HEK293 (cell line): ENCODE data around the gene GIGYF1.

ENCODE experiments used
- SETDB1 ChIP-seq: IDR thresholded peaks from one replicate; pipeline ENCODE4 v1.6.1; 2017; ENCODE audit warnings: mild to moderate bottlenecking, low read length, moderate library complexity, mixed read lengths; ENCODE audit not compliant: insufficient read length
- ZNF175 ChIP-seq: fragments of 450-650 bp; formaldehyde crosslinking; IDR thresholded peaks from 2 replicates; pipeline ENCODE4 v1.5.1; 2016; ENCODE audit warnings: missing biosample characterization, missing genetic modification characterization
- ZNF426 ChIP-seq: fragments of 450-650 bp; formaldehyde crosslinking; IDR thresholded peaks from 2 replicates; pipeline ENCODE4 v1.5.1; 2017; ENCODE audit warnings: missing biosample characterization, missing genetic modification characterization, mild to moderate bottlenecking, inconsistent platforms, moderate library complexity
- ZNF473 ChIP-seq: fragments of 450-650 bp; formaldehyde crosslinking; IDR thresholded peaks from 2 replicates; pipeline ENCODE4 v1.5.1; 2017; ENCODE audit warnings: missing biosample characterization, missing genetic modification characterization
- ZNF776 ChIP-seq: fragments of 450-650 bp; formaldehyde crosslinking; IDR thresholded peaks from 2 replicates; pipeline ENCODE4 v1.5.0; 2017; ENCODE audit warnings: missing biosample characterization, missing genetic modification characterization, borderline replicate concordance
- TF ChIP-seq, protein P1 (sequence below): fragments of 450-650 bp; formaldehyde crosslinking; IDR thresholded peaks from 2 replicates; pipeline ENCODE4 v1.5.1; 2016; ENCODE audit warnings: missing biosample characterization, missing genetic modification characterization
- TF ChIP-seq, protein P2 (sequence below): fragments of 450-650 bp; formaldehyde crosslinking; IDR thresholded peaks from 2 replicates; pipeline ENCODE4 v1.5.1; 2016; ENCODE audit warnings: missing biosample characterization, missing genetic modification characterization
- TF ChIP-seq, protein P3 (sequence below): fragments of 450-650 bp; formaldehyde crosslinking; IDR thresholded peaks from 2 replicates; pipeline ENCODE4 v1.5.1; 2016; ENCODE audit warnings: missing biosample characterization, missing genetic modification characterization

DNA sequence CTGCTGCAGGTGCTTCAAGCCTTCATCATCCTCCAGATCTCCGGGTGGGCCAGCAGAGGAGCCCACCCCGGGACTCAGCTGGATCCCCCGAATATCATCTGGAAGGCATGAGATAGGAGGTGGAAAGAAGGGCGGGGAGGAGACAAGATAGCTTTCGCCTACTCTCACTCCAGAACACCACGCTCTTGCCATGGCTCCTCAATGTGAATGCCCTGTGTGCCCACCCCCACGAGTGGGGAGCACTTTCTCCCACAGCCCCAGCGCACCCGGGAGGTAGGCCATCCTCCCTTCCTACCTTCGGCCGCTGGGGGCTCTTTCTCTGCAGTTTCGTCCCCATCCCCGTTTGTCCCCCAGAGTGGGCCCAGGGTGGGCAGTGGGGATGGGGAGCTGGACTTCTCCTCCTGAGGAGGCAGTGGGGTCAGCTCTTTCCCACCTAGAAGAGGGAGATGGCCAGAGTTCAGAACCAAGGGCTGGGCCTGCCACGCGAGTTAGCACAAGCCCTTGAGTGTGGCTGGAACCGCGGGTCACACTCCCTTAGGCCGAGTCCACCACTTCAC is 8.9 kb downstream of the GIGYF1 start:
- TF ChIP-seq, protein P1, sequence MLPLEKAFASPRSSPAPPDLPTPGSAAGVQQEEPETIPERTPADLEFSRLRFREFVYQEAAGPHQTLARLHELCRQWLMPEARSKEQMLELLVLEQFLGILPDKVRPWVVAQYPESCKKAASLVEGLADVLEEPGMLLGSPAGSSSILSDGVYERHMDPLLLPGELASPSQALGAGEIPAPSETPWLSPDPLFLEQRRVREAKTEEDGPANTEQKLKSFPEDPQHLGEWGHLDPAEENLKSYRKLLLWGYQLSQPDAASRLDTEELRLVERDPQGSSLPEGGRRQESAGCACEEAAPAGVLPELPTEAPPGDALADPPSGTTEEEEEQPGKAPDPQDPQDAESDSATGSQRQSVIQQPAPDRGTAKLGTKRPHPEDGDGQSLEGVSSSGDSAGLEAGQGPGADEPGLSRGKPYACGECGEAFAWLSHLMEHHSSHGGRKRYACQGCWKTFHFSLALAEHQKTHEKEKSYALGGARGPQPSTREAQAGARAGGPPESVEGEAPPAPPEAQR (tag by site-specific recombination) = no peak
- TF ChIP-seq SETDB1 (no peak), ZNF175 (tag by site-specific recombination) (no peak), ZNF426 (tag by site-specific recombination) (no peak), ZNF473 (no peak), ZNF776 (tag by site-specific recombination) (no peak)
- TF ChIP-seq, protein P2, sequence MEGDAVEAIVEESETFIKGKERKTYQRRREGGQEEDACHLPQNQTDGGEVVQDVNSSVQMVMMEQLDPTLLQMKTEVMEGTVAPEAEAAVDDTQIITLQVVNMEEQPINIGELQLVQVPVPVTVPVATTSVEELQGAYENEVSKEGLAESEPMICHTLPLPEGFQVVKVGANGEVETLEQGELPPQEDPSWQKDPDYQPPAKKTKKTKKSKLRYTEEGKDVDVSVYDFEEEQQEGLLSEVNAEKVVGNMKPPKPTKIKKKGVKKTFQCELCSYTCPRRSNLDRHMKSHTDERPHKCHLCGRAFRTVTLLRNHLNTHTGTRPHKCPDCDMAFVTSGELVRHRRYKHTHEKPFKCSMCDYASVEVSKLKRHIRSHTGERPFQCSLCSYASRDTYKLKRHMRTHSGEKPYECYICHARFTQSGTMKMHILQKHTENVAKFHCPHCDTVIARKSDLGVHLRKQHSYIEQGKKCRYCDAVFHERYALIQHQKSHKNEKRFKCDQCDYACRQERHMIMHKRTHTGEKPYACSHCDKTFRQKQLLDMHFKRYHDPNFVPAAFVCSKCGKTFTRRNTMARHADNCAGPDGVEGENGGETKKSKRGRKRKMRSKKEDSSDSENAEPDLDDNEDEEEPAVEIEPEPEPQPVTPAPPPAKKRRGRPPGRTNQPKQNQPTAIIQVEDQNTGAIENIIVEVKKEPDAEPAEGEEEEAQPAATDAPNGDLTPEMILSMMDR (tag by site-specific recombination) = no peak
- TF ChIP-seq, protein P3, sequence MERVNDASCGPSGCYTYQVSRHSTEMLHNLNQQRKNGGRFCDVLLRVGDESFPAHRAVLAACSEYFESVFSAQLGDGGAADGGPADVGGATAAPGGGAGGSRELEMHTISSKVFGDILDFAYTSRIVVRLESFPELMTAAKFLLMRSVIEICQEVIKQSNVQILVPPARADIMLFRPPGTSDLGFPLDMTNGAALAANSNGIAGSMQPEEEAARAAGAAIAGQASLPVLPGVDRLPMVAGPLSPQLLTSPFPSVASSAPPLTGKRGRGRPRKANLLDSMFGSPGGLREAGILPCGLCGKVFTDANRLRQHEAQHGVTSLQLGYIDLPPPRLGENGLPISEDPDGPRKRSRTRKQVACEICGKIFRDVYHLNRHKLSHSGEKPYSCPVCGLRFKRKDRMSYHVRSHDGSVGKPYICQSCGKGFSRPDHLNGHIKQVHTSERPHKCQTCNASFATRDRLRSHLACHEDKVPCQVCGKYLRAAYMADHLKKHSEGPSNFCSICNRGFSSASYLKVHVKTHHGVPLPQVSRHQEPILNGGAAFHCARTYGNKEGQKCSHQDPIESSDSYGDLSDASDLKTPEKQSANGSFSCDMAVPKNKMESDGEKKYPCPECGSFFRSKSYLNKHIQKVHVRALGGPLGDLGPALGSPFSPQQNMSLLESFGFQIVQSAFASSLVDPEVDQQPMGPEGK = no peak
